Activated T-helper 1 cell treated with anti-CD3 and anti-CD28 coated beads, Interleukin-12 subunit alpha, Interleukin-12 subunit beta, Interleukin-2, Interleukin-4 antibody, amounts not matched to agents 30 ng/mL and 10 ng/mL and 1 ng/mL, durations not matched to agents 14 hours and 24 hours and 36 hours (primary cell): ENCODE results near the gene OPCML. TPM values are rescaled to one million over a fixed set of nuclear protein-coding genes. Genes with fewer than 3 reads are reported as not detected.

Experiments used
- DNase-seq: peaks from one replicate; pipeline ENCODE4 v3.0.0; 2021; ENCODE audit warnings: low spot score
- H3K27ac Mint-ChIP-seq: one replicate; pipeline ENCODE4 v1.8.0; 2021; ENCODE audit warnings: mild to moderate bottlenecking, mixed read lengths
- H3K27me3 Mint-ChIP-seq: one replicate; pipeline ENCODE4 v1.8.0; 2022; ENCODE audit warnings: mild to moderate bottlenecking, moderate library complexity, mixed read lengths; ENCODE audit not compliant: insufficient read depth
- H3K36me3 Mint-ChIP-seq: one replicate; pipeline ENCODE4 v1.8.0; 2021; ENCODE audit warnings: low read depth, mixed read lengths
- H3K4me1 Mint-ChIP-seq: one replicate; pipeline ENCODE4 v1.8.0; 2021; ENCODE audit warnings: low read depth, mixed read lengths
- H3K4me3 Mint-ChIP-seq: one replicate; pipeline ENCODE4 v1.8.0; 2021; ENCODE audit warnings: mild to moderate bottlenecking, moderate library complexity, mixed read lengths
- H3K9me3 Mint-ChIP-seq: one replicate; pipeline ENCODE4 v1.8.0; 2021; ENCODE audit warnings: mixed read lengths
- intact Hi-C: fragments of 100-400 bp; cut with micrococcal nuclease; formaldehyde crosslinking; loops from one replicate; pipeline ENCODE4 v1.15.1; 2024
- total RNA-seq: library from RNA; stranded (reverse); gene quantifications from 2 replicates; pipeline ENCODE4 v1.2.3, GENCODE V29; 2022

Gene OPCML
- total RNA-seq, 1 donor from 2014 or later = not detected

DNA sequence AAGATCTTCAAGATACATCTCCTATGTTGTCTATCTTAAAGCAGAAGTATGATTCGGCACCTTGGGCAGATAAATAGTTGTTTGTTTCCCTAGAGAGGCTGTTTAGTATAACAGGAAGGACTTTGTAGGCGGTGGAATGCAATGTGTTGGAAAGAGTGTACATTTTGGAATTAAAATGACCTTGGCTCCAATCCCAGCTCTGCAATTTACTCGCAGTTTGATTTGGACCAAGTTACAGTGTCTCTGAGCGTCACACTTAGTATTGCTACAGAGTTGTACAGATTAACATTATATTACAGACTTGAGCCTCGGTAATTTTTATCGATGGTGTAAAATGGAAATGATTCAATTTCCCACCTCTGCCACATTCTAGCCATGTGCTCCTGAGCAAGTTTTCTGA, 265.3 kb downstream of the OPCML start:
- H3K36me3 Mint-ChIP-seq = peaks cover 3% of the 10 kb centered on the region
- peaks cover 50% of the 10 kb centered on the region for H3K4me1 Mint-ChIP-seq
- DNase-seq = no peak
- H3K9me3 Mint-ChIP-seq = peaks cover 19% of the 10 kb centered on the region
- H3K4me3 Mint-ChIP-seq = no peak overlapping the region
- H3K27me3 Mint-ChIP-seq = peaks cover 2% of the 10 kb centered on the region
- intact Hi-C loops = loop anchor here (5.0 kb wide), 2 partner anchors 50 to 680 kb away; no protein-coding TSS in a partner anchor
- H3K27ac Mint-ChIP-seq = no peak overlapping the region

- no peak for DNase-seq
- H3K36me3 Mint-ChIP-seq = peaks cover 1% of the 10 kb centered on the region
- H3K27me3 Mint-ChIP-seq = no peaks in the 10 kb centered on the region
- intact Hi-C loops = loop anchor here (5.0 kb wide), 2 partner anchors 48 to 682 kb away; no protein-coding TSS in a partner anchor
- no peak overlapping the region for H3K27ac Mint-ChIP-seq
- no peak overlapping the region for H3K4me3 Mint-ChIP-seq
- peaks cover 19% of the 10 kb centered on the region for H3K9me3 Mint-ChIP-seq
- H3K4me1 Mint-ChIP-seq = peaks cover 42% of the 10 kb centered on the region
Measured at GRCh38 chr11:133265530-133266035, 266.7 kb downstream of the OPCML start.

DNA sequence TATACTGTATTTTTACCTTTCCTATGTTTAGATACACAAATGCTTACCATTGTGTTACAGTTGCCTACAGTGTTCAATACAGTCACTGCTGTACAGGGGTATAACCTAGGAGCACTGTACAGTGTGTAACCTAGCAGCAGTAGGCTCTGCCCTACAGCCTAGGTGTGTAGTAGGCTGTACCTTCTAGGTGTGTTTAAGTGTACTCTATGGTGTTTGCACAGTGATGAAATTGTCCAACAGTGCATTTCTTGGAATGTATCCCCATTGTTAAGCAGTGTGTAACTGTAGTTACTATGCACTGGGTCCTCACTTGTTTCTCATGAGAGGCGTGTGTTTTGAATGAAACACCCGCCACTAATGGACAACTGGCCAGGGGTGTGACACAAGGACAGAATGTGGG, 269.0 kb downstream of the OPCML start:
- H3K4me1 Mint-ChIP-seq = peaks cover 25% of the 10 kb centered on the region
- no peak overlapping the region for H3K27ac Mint-ChIP-seq
- H3K9me3 Mint-ChIP-seq = peaks cover 28% of the 10 kb centered on the region
- H3K27me3 Mint-ChIP-seq = no peaks in the 10 kb centered on the region
- H3K36me3 Mint-ChIP-seq = peaks cover 1% of the 10 kb centered on the region
- H3K4me3 Mint-ChIP-seq = no peak overlapping the region
- no peak for DNase-seq
- intact Hi-C loops = no loop called here

- Mint-ChIP-seq H3K4me1 (no peaks in the 10 kb centered on the region), H3K9me3 (peaks cover 18% of the 10 kb centered on the region), H3K4me3 (no peak overlapping the region), H3K27ac (peak overlapping the region; percentile 35), H3K27me3 (peaks cover 4% of the 10 kb centered on the region), H3K36me3 (no peaks in the 10 kb centered on the region)
- intact Hi-C loops = loop anchor here (1.0 kb wide), 1 partner anchor 11 kb away; no protein-coding TSS in a partner anchor
- DNase-seq = no peak
Measured at GRCh38 chr11:133258751-133259150, 273.6 kb downstream of the OPCML start.

- H3K27me3 Mint-ChIP-seq = peaks cover 4% of the 10 kb centered on the region
- H3K27ac Mint-ChIP-seq = no peak overlapping the region
- H3K36me3 Mint-ChIP-seq = no peaks in the 10 kb centered on the region
- H3K4me1 Mint-ChIP-seq = no peaks in the 10 kb centered on the region
- intact Hi-C loops = no loop called here
- no peak for DNase-seq
- no peak overlapping the region for H3K4me3 Mint-ChIP-seq
- peaks cover 14% of the 10 kb centered on the region for H3K9me3 Mint-ChIP-seq
Measured at GRCh38 chr11:133254601-133255000, 277.7 kb downstream of the OPCML start.

GRCh38 chr11:133253570-133253969, 278.7 kb downstream of the OPCML start:
- Mint-ChIP-seq H3K36me3 (no peaks in the 10 kb centered on the region), H3K9me3 (peaks cover 9% of the 10 kb centered on the region), H3K27ac (no peak overlapping the region), H3K27me3 (peaks cover 7% of the 10 kb centered on the region), H3K4me1 (no peaks in the 10 kb centered on the region), H3K4me3 (no peak overlapping the region)
- DNase-seq = no peak
- intact Hi-C loops = no loop called here

GRCh38 chr11:133251841-133252240, 280.5 kb downstream of the OPCML start:
- H3K27ac Mint-ChIP-seq = no peak overlapping the region
- no peaks in the 10 kb centered on the region for H3K9me3 Mint-ChIP-seq
- peaks cover 7% of the 10 kb centered on the region for H3K27me3 Mint-ChIP-seq
- no peaks in the 10 kb centered on the region for H3K36me3 Mint-ChIP-seq
- H3K4me1 Mint-ChIP-seq = no peaks in the 10 kb centered on the region
- no peak for DNase-seq
- no peak overlapping the region for H3K4me3 Mint-ChIP-seq
- intact Hi-C loops = no loop called here

DNA sequence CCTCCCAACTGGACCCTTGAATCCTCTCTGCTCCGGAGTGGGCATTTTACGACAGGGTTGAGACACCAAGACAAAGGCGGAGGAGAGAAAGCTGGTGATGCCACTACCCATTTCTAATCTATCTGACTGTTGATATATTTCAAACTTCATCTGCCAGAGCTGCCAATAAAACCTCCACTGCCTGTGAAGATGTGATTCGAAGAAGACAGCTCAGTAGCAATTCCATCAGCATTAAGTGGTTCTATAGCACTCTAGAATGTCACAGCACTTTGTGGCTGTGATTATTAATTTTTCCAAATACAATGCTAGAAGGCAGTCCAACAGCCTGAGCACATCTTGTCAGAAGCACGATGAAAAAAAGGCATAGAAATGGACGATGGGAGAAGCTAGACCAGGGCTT, 282.8 kb downstream of the OPCML start:
- H3K4me3 Mint-ChIP-seq = no peak overlapping the region
- intact Hi-C loops = no loop called here
- DNase-seq = no peak
- peaks cover 4% of the 10 kb centered on the region for H3K27me3 Mint-ChIP-seq
- H3K4me1 Mint-ChIP-seq = no peaks in the 10 kb centered on the region
- no peaks in the 10 kb centered on the region for H3K9me3 Mint-ChIP-seq
- no peaks in the 10 kb centered on the region for H3K36me3 Mint-ChIP-seq
- no peak overlapping the region for H3K27ac Mint-ChIP-seq

DNA sequence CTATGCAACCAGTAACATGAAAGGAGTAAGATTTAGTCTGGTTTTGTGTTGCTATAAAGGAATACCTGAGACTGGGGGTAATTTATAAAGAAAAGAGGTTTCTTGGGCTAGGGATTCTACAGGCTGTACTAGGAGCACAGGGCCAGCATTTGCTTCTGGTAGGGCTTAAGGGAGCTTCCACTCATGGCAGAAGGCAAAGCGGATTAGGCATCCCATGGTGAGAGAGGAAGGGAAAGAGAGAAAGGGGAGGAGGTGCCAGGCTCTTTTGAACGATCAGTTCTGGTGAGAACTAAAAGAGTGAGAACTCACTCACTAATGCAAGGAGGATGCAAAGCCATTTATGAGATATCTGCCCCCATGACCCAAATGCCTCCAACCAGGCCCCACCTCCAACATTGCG, 283.2 kb downstream of the OPCML start:
- Mint-ChIP-seq H3K36me3 (no peaks in the 10 kb centered on the region), H3K4me1 (no peaks in the 10 kb centered on the region), H3K27me3 (peaks cover 4% of the 10 kb centered on the region), H3K27ac (no peak overlapping the region), H3K4me3 (no peak overlapping the region), H3K9me3 (no peaks in the 10 kb centered on the region)
- intact Hi-C loops = no loop called here
- no peak for DNase-seq

DNA sequence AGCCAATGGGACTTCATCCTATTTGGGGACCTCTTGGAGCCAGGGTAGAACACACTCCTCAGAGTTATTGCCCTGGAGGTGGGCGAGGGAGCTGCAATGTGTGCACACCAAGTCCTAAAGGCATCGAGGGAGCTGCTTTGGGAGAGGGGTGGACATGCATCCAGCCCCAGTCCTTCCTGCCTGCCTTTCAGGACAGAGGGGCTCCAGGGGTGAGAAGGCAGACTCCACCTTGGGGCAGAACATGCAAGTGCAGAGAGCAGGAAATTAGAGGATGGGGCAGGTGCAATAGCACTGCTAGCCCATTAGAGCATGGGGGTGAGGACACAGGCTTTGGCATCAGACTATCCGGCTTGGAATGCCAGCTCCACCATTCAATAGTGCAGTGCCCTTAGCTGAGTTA, 288.5 kb downstream of the OPCML start:
- Mint-ChIP-seq H3K36me3 (no peaks in the 10 kb centered on the region), H3K27ac (no peak overlapping the region), H3K4me1 (no peaks in the 10 kb centered on the region), H3K27me3 (peaks cover 3% of the 10 kb centered on the region), H3K9me3 (no peaks in the 10 kb centered on the region), H3K4me3 (no peak overlapping the region)
- DNase-seq = no peak
- intact Hi-C loops = no loop called here

GRCh38 chr11:133240908-133241655, 291.2 kb downstream of the OPCML start:
- intact Hi-C loops = no loop called here
- peaks cover 2% of the 10 kb centered on the region for H3K27me3 Mint-ChIP-seq
- no peaks in the 10 kb centered on the region for H3K9me3 Mint-ChIP-seq
- H3K4me1 Mint-ChIP-seq = no peaks in the 10 kb centered on the region
- no peak overlapping the region for H3K27ac Mint-ChIP-seq
- DNase-seq = no peak
- H3K36me3 Mint-ChIP-seq = no peaks in the 10 kb centered on the region
- H3K4me3 Mint-ChIP-seq = no peak overlapping the region

- H3K27me3 Mint-ChIP-seq = peaks cover 2% of the 10 kb centered on the region
- no peaks in the 10 kb centered on the region for H3K9me3 Mint-ChIP-seq
Measured at GRCh38 chr11:133239575-133239974, 292.7 kb downstream of the OPCML start.

GRCh38 chr11:133238495-133238894, 293.8 kb downstream of the OPCML start:
- Mint-ChIP-seq H3K27ac (no peak overlapping the region), H3K4me3 (no peak overlapping the region), H3K9me3 (peaks cover 4% of the 10 kb centered on the region), H3K27me3 (peaks cover 4% of the 10 kb centered on the region), H3K36me3 (no peaks in the 10 kb centered on the region), H3K4me1 (no peaks in the 10 kb centered on the region)
- DNase-seq = no peak
- intact Hi-C loops = no loop called here

More at GRCh38 chr11:133239575-133239974, 292.7 kb downstream of the OPCML start:
- Mint-ChIP-seq H3K27ac (no peak overlapping the region), H3K4me1 (no peaks in the 10 kb centered on the region), H3K4me3 (no peak overlapping the region), H3K36me3 (no peaks in the 10 kb centered on the region)
- no peak for DNase-seq
- intact Hi-C loops = no loop called here
